Subcutaneous adipose tissue (tissue), 4 donors: Measurements from ENCODE around the gene FARS2. TPM values are rescaled to one million over a fixed set of nuclear protein-coding genes. Genes with fewer than 3 reads are reported as not detected.

Source experiments
- total RNA-seq, 4 donors: library from RNA; depleted of rRNA; stranded (reverse); fragments of >200 nt; gene quantifications; one replicate each; pipeline ENCODE4 v1.1.0, GENCODE V29; 2016
- TF ChIP-seq, protein P1 (sequence below): fragments of 450-650 bp; IDR thresholded peaks from one replicate; pipeline ENCODE4 v1.5.1; 2016; ENCODE audit warnings: low read depth, mild to moderate bottlenecking, control low read depth, antibody characterized with exemption, moderate library complexity

Gene FARS2
- total RNA-seq, 4 donors from 2014 or later = 6.2 to 13.6 (median 11.3) TPM

DNA sequence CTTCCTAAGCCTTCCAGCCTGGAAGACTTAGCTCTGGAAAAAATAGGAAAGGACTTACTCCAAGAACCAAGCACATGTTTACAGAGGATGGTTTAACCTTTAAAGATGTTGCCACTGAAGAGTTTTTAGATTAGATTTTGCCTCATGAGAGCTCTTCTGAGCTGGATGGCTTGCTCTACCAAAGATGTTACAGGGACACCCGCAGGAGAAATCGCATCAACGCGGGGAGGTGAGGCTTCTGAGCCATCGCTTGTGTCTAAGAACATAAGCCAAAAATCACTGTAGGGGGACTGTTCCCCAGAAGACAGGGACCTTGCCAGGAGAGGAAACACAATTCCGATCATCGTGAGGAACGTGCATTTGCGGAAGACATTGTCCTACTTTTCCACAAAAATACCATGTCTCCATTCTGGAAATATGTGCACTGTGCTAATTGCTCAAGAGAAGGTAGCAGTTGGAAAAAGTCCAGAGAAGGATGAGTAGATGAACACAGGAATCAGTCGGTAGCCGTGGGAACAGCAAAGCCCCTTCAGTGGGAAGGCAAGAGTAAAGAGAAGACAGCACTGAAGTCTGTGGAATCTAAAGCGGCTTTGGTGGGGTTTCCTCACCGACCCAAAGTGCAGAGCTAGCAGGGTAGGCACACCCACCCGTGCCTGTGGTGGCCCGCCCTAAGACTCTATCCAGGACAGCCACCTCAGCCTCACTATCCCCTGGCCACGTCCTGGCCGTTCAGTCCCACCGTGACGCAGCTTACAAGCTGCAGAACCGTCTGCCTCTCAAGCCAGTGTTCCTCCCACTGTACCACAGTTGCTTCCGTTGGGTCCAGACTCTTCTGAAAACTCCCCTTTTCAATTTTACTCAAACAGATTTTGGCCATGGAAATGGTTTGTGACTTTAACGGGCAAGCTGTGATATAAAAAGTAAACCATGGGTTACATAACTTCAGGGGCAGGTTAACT, 410.6 kb downstream of the FARS2 start:
- TF ChIP-seq, protein P1, sequence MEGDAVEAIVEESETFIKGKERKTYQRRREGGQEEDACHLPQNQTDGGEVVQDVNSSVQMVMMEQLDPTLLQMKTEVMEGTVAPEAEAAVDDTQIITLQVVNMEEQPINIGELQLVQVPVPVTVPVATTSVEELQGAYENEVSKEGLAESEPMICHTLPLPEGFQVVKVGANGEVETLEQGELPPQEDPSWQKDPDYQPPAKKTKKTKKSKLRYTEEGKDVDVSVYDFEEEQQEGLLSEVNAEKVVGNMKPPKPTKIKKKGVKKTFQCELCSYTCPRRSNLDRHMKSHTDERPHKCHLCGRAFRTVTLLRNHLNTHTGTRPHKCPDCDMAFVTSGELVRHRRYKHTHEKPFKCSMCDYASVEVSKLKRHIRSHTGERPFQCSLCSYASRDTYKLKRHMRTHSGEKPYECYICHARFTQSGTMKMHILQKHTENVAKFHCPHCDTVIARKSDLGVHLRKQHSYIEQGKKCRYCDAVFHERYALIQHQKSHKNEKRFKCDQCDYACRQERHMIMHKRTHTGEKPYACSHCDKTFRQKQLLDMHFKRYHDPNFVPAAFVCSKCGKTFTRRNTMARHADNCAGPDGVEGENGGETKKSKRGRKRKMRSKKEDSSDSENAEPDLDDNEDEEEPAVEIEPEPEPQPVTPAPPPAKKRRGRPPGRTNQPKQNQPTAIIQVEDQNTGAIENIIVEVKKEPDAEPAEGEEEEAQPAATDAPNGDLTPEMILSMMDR = no peak

DNA sequence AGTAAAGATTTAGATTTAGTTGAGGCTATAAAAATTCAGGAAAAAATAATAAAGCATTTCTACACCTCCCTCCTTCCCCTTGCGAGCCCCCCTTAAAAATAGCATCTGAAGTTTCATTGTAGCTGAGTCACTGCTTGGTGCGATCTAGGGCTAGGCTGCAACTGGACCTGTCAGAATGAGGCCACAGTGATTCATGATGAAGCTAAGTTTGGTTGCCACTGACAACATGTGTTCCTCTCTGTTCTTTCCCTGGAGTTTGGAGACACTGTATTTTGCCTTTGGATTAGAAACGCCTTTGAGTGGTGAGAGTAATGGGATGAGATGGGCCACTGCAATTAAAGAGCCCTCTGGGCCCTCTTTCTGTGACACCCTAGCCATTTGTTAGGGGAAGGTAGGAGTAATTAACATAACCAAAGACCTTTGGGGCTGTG, 411.3 kb downstream of the FARS2 start:
- TF ChIP-seq, protein P1 = no peak

DNA sequence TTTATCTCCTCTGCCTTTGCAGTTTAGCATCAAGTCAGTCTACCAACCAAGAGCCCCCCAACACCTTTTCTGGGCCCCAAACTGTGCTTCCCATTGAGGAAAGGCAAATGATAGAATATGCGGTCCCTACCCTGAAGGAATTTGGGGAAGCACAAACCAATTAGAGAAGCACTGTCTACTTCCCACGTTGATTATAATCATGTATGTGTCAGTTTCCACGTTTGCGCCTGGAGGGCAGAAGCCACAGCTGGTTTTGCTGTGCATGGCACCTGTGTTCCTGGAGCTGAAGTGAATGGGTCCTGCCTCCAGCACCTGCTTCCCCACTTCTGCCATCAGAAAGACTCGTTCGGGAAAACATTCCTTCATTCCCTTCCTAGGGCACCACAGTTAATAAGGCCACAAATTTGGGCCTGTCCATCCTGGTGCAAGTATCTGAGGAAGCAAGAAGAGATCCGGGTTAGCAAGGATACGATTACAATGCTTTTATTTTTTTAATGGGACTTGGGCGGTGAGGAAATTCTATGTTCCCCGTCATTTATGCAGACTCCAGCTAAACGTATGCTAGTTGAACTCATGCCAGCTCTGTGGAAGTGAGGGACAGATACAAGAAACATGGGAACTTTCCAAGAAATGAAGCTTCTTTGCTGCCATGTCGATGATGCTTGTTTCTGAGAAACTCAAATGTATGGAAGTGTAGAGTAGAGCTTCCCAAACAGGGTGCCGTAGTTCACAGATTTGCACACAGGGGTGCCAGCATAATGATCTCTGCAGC, 411.9 kb downstream of the FARS2 start:
- TF ChIP-seq, protein P1 = no peak

DNA sequence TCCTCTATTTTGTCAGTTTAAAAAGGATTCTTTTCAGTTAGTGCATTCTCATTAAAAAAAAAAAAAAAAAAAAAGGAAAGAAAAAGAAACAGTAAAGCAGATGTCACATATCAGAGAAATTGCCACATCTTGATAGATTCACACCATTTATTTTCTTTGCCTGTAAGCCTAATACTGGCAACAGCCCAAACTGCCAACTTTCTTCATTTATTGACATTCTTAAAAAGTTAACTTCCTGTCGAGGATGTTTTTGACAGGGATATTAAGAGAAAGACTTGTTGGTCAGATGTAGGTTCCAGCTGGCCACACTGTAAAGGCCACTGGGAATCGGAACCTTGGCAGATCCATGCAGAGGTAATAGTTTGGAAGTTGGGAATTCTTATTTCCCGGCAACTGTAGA, 412.8 kb downstream of the FARS2 start:
- TF ChIP-seq, protein P1 = no peak

DNA sequence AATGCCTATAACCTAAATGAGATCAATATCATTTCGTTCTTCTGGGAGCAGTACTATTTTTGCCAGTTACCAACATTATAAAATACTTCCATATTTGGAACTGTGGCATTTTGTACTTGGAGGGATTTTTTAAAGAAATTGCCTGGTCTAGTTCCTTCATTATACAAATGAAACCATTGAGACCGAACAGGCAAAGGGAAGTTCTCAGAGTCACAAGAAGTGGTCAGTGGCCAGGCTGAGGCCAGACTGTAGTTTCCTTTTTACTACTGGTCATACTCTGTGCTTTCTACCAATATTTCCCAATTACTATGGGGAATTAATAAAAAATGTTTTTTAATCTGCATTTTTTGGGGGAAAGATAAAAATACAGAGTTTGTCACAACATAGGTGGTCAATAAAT, 413.4 kb downstream of the FARS2 start:
- TF ChIP-seq, protein P1 = no peak

- TF ChIP-seq, protein P1 = no peak
Measured at GRCh38 chr6:5676701-5677100, 415.4 kb downstream of the FARS2 start.
